Muscle of arm (tissue), 12 donors: Measurements from ENCODE around the gene FAM120A. TPM values are rescaled to one million over a fixed set of nuclear protein-coding genes. Genes with fewer than 3 reads are reported as not detected.

Source experiments
- DNase-seq: peaks from one replicate; pipeline ENCODE4 v3.0.0-alpha.2; 2013
- polyA plus RNA-seq, 12 donors: library from polyadenylated mRNA; unstranded; fragments of 120-200 nt; gene quantifications; one replicate each; pipeline ENCODE4 v1.2.1, GENCODE V29; 2013; ENCODE audit not compliant: insufficient read length in 12 of 12

Gene FAM120A
- polyA plus RNA-seq, 12 donors: 57.1 to 74.7 (median 61.8) TPM; not detected in 1

DNA sequence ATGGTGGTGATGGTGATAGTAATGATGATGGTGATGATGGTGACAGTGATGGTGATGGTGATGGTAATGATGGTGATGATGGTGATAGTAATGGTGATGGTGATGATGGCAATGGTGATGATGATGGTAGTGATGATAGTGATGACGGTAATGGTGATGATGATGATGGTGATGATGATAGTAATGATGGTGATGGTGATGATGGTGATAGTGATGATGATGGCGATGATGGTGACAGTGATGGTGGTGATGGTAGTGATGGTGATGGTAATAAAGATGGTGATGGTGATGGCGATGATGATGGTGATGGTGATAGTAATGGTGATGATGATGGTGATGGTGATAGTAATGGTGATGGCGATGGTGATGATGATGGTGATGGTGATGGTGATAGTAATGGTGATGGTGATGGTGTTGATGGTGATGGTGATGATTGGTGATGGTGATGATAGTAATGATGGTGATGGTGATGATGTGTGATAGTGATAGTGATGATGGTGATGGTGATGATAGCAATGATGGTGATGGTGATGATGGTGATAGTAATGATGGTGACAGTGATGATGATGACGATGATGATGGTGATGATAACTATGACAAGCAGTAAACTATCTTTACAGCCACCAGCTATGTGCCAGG is 163.5 kb downstream of the FAM120A start:
- no peak for DNase-seq

Other genes with a start within 250 kb of the FAM120A start
- 10 to 100 TPM in 11 of 12 donors, not detected in 1; 34.8 to 50.1 (median 39.2) TPM for gene FAM120AOS, start 1.9 kb downstream of the FAM120A start, polyA plus RNA-seq
- gene PHF2, start 124.9 kb downstream of the FAM120A start, polyA plus RNA-seq: 10 to 100 TPM in 11 of 12 donors, not detected in 1; 29.8 to 41.0 (median 36.1) TPM